ENCODE data around the gene NAB2. TPM values are rescaled to one million over a fixed set of nuclear protein-coding genes. Genes with fewer than 3 reads are reported as not detected.
"Not testable (repeated sequence)": the region's sequence is repeated elsewhere in the genome, so short reads cannot be mapped to it uniquely, and the experiment has no call there.

The NAB2 gene
- total RNA-seq, 1 experiment from 2014 or later: 16.3 TPM

DNA sequence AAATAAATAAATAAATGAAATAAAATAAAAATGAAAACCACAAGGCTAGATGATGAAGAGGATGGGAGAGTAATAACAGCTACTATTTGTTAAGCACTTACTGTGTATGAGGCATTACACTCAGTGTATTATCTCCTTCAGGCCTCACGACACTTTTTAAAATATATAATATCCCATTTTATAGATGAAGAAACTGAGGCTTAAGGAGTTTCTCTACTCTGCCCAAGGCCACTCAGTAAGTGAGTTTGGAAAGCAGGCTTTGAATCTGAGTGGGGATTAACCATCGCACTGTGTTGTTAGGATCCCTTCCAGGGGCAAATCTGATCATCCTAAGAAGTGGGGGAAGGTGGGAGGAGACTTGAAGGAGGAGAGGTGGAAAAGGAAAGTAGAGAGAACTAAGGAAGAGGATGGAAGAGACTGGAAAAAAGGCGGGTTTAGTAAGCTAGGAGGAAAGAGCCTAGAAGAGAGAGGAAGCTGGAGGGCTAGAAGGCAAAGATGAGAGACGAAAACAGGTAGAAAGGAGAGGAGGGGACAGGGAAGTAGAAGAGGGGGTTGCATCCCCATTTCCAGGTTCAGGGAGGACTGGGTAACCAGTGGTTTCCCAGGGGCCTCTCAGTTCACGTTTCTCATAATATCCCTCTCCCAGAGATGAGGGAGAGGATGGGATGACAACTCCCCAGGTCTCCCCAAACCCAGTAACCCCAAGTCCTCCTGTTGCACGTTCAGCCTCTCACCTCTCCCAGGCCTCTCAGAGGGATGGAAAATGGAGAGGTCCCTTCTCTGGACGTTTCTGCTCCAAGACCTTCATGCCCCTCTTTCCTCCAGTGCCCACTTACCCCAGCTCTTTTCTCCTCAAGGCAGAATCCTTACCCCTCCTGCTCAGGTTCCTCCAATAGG, 20.5 kb downstream of the NAB2 start:
- DNase-seq (ENCODE audit: extremely low read depth, low read depth): no peak

GRCh38 chr12:57110104-57111030, 21.5 kb downstream of the NAB2 start:
- DNase-seq (ENCODE audit: extremely low read depth, low read depth): peak; percentile 47

GRCh38 chr12:57111031-57111734, 22.3 kb downstream of the NAB2 start, which contains the start of gene STAT6:
Gene STAT6, minus strand, starts transcription at chr12:57111362. Its CDS starts 3,084 bp downstream, at chr12:57108278.
- peak; percentile 58 for DNase-seq (ENCODE audit: extremely low read depth, low read depth)

- DNase-seq (ENCODE audit: extremely low read depth, low read depth): no peak
Observed at GRCh38 chr12:57112492-57113294, 23.8 kb downstream of the NAB2 start.

DNA sequence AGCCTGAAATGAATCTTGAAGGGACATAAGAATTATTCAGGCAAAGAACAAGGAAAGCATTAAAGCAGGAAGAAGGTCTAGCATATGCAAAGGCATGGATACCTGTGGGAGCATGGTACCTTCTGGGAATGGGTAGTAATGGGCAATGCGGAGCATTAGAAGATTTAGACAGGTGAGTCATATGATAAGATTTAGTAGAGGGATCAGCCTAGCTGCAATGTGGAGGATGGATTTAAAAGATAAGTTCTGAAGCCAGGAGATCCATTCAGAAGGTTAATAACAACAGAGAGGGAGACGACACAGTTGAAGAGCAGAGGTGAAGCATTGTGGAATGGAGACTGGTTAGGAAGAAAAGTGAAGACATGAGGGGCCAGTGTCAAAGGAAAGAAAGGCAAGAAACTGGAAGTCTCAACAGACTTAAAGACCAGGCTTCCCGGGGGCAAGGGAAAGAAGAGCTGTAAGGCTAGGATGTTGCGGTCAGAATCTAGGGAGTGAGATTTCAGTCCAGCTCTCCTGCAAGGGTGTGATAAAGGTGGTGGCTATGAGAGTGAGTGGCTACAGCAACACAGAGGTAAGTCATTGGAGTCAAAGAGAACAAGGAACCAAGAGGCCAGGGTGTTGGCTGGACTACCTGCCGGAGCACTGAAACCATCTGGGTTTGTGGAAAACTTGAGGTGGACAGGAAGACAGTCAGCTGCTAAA, 27.8 kb downstream of the NAB2 start:
- no peak for DNase-seq (ENCODE audit: extremely low read depth, low read depth)

GRCh38 chr12:57118711-57119271, 29.9 kb downstream of the NAB2 start:
- peak; percentile 15 for DNase-seq (ENCODE audit: extremely low read depth, low read depth)

DNA sequence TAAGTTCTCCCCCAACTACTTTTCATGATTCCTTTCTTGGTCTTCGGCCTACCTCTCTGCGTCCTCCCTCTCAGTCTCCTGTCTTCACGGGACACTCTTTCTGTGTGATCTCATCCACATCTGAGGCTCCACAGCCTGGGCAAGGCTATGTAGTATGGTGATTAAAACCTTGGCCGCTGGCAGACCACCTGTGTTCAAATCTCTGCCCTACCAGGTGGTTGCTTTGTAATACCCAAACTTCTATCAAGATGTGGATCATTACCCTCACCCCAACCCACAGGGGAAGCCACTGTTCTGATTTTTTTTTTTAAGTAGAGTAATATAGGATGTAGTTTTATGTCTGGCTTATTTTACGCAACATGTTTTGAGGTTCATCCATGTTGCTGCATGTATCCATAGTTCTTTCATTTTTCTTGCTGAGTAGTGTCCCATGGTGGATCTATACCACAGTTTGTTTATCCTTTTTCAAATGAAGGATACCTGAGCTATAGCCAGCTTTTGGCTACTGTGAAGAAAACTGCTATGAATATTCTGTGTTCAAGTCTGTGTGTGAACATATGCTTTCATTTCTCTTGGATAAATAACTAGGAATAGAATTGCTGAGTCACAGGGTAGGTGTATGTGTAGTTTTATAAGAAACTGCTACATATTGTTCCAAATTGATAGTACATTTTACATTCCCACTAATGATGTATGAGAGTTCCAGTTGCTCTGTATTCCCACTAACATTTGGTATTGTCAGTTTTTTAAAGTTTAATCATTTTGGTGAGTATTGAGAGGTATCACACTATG, 30.6 kb downstream of the NAB2 start:
- DNase-seq (ENCODE audit: extremely low read depth, low read depth): no peak

- not testable (repeated sequence) for DNase-seq (ENCODE audit: extremely low read depth, low read depth)
Observed at GRCh38 chr12:57120718-57121117, 31.8 kb downstream of the NAB2 start.

DNA sequence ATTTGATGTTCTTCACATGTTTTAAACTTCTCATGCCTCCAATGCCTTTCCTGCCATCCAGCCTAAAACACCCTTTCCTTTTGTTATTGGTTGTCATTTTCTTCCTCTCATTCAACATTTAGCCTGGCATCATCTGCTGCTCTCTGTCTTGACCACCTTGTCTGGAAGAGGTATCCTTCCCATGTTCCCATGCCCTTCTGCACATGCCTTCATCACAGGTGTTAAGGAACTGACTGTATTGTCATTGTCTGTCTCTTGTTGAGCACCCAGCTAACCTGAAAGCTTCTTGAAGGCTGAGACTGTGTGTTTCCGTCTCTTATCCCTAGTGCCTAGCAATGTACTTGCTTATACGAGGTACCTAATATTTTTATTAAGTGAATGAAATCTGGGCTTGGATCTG, 34.9 kb downstream of the NAB2 start:
- DNase-seq (ENCODE audit: extremely low read depth, low read depth): no peak

DNA sequence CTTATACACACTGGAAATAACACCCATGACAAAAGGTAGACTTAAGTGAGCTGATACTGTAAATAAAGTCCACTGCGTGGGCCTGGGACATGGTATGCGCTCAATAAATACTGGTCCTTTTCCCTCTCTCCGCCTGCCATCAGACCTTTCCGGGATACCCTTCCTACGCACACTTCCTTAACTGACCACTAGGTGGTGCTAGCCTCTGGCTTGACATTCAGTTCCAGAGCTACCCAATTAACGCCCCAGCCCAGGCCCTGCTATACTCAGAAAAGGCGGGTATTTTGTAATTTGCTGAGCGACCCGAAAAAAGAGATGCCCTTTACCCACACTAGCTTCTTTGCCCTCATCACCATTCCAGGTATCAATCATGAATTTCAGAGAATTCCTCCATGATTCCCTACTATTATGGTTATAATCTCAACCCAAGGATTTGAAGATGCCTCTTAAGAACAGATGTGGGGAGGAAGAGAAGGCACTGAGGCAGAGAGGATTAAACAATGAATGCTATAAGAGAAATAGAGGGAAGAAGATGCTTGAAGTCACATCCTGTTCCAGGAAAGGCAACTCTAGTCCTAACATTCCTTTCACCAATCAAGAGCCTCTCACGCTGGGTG, 35.5 kb downstream of the NAB2 start:
- peak; percentile 72 for DNase-seq (ENCODE audit: extremely low read depth, low read depth)

GRCh38 chr12:57126061-57126460, 37.1 kb downstream of the NAB2 start:
- no peak for DNase-seq (ENCODE audit: extremely low read depth, low read depth)

GRCh38 chr12:57126561-57126960, 37.6 kb downstream of the NAB2 start:
- no peak for DNase-seq (ENCODE audit: extremely low read depth, low read depth)

DNA sequence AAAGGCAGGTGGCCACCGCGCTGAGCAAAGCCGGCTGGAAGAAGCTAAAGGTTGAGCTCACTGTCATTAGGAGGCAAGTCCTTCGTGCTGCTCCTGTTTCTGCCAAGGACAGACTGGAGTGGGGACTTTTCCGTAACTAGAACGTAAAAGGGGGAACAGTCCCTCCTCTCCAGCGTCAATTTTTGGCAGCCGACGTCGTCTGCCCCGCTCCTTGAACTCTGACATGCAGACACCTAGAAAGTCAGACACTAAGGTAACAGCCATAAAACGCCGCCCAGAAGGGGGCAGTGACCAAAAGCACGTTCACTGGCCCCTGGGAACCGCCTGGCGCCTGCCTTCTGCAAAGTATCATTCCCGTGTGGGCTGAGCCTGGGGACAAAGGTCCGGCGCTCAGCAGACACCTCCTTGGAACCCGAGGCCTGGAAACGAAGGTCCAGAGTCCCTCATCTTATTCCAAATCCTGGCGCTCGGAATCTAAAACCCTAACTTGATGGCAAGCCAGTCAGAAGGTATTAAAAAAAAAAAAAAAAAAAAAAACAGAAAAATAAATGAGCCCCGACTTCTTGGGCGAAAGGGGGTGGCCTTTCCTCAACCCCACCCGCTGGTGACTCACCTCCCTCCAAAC, 38.3 kb downstream of the NAB2 start:
- DNase-seq (ENCODE audit: extremely low read depth, low read depth): peak; percentile 38

DNA sequence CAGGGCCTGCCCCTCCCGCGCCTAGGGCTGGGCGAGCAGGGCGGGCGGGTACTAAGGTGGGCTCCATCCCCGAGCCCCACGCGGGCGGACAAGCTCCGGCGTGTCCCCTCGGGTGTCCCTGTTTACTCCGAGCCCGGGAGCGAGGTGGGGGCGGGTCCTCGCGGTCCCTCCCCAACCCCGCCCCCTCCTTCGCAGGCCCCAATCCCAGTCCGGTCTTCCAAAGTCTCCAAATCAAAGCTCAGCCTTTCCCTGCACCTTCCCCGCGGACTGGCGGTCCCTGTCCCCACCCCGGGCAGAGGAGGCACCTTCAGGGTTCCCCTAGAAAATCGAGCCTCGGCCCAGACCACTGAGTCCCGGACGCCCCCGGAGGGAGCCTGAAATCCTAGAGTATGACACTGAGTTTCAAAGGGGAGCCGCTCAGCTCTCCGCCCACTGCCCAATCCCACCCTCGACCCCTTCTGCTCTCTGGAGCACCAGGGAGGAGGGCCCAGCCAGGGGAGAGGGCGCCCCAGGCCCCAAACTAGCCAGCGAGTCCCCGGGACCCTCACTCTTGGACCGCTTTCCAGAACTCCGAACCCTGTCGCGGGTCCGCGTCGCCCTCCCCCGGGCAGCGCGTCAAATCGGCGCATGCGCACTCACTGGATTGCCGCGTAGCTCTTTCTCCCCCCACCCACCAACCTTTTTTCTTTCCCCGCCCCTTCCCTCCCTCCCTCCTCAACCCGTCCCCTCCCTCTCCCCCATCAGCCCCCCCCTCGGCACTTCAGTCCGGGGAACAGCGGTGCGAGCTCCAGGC, 39.0 kb downstream of the NAB2 start, which contains the start of gene LRP1:
TSS of gene LRP1 (plus strand) at position 758 of the 793 bp plus-strand sequence. CDS start 482 bp downstream, outside the sequence.
- peak; percentile 78 for DNase-seq (ENCODE audit: extremely low read depth, low read depth)

DNA sequence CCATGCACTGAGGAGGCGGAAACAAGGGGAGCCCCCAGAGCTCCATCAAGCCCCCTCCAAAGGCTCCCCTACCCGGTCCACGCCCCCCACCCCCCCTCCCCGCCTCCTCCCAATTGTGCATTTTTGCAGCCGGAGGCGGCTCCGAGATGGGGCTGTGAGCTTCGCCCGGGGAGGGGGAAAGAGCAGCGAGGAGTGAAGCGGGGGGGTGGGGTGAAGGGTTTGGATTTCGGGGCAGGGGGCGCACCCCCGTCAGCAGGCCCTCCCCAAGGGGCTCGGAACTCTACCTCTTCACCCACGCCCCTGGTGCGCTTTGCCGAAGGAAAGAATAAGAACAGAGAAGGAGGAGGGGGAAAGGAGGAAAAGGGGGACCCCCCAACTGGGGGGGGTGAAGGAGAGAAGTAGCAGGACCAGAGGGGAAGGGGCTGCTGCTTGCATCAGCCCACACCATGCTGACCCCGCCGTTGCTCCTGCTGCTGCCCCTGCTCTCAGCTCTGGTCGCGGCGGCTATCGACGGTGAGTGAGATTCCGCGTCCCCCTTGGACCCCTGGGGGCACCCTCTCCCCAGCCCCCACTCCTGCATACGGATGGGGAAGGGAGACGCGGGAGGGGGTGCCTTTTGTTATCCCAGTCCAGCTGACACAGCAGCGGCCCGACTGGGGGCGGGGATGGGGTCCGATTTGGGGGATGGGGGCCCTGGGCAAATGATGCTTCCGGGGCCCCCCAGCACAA, 39.8 kb downstream of the NAB2 start:
- DNase-seq (ENCODE audit: extremely low read depth, low read depth): no peak

Measured in NCI-H460 (cell line).